ENCODE data around the gene SASH1.
A peak's percentile ranks its signal among the peaks of the same experiment; 100 is the strongest.

SASH1 gene

DNA sequence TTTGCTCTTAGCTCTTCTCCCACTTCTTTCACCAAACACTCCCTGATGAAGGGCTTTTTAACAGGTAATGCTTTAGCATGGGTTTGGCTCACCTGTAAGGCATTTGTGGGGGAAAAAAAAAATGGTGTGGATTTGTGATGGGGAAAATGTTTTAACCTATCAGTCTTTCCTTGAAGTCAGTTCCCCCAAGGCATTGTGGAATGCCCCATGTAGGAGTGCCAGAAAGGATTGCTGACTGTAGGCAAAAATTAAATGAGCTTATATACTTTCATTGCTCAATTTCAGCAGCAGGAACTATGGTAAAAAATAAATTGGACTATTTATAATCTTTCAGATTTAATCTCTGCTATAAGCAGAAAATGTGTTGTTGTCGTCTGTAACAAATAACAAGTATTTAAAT is 10.6 kb upstream of the SASH1 start:
- H3K36me3 ChIP-seq (ENCODE audit: insufficient read depth, low read length): no peaks in the 10 kb centered on the region
- H3K27ac ChIP-seq (ENCODE audit: low read depth, low read length): no peak overlapping the region
- no peaks in the 10 kb centered on the region for H3K27me3 ChIP-seq (ENCODE audit: control insufficient read depth in 1 of 2, insufficient read depth in 2 of 2, low read length in 2 of 2)
- peaks cover 15% of the 10 kb centered on the region for H3K4me1 ChIP-seq (ENCODE audit: insufficient read depth, low read length)
- no peak overlapping the region for H3K9ac ChIP-seq (ENCODE audit: low read length)
- H3K4me3 ChIP-seq (ENCODE audit: low read depth in 1 of 2, low read length in 2 of 2): no peak overlapping the region
- no peaks in the 10 kb centered on the region for H3K9me3 ChIP-seq (ENCODE audit: low read length)

DNA sequence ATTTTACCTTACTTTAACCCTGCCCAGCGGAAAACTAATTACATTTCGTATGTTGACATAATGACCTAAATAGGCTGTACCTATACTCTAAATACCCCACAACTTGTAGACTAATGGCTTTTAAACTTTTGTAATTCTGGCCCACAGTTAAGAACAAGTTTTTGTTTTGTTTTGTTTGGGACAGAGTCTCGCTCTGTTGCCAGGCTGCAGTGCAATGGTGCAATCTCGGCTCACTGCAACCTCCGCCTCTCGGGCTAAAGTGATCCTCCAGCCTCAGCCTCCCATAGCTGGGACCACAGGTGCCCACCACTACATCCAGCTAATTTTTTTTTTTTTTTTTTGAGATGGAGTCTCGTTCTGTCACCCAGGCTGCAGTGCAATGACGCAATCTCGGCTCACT is 5.7 kb upstream of the SASH1 start:
- Histone ChIP-seq H3K36me3 (ENCODE audit: insufficient read depth, low read length) (no peaks in the 10 kb centered on the region), H3K9me3 (ENCODE audit: low read length) (no peaks in the 10 kb centered on the region), H3K9ac (ENCODE audit: low read length) (no peak overlapping the region), H3K27me3 (ENCODE audit: control insufficient read depth in 1 of 2, insufficient read depth in 2 of 2, low read length in 2 of 2) (no peaks in the 10 kb centered on the region), H3K27ac (ENCODE audit: low read depth, low read length) (no peak overlapping the region), H3K4me1 (ENCODE audit: insufficient read depth, low read length) (no peaks in the 10 kb centered on the region), H3K4me3 (ENCODE audit: low read depth in 1 of 2, low read length in 2 of 2) (no peak overlapping the region)

DNA sequence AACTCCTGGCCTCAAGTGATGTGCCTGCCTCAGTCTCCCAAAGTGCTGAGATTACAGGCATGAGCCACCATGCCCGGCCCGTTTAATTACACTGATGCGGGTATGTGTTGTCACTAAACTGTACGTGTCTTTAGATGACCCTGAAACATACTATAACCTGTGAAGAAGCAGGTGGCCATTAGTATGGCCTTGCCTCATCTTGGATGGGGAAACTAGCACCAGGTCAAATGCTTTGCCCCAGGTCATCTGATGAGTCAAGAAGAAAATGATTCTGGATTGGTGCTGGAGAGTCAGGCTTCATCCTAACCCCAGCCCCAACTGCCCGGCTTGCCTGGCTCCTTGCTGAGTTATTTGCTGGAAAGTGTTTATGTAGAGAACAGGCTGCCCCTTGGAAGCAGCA is 2.9 kb upstream of the SASH1 start:
- Histone ChIP-seq H3K9me3 (ENCODE audit: low read length) (no peaks in the 10 kb centered on the region), H3K27me3 (ENCODE audit: control insufficient read depth in 1 of 2, insufficient read depth in 2 of 2, low read length in 2 of 2) (no peaks in the 10 kb centered on the region), H3K4me1 (ENCODE audit: insufficient read depth, low read length) (peaks cover 7% of the 10 kb centered on the region), H3K27ac (ENCODE audit: low read depth, low read length) (no peak overlapping the region), H3K9ac (ENCODE audit: low read length) (no peak overlapping the region), H3K4me3 (ENCODE audit: low read depth in 1 of 2, low read length in 2 of 2) (no peak overlapping the region), H3K36me3 (ENCODE audit: insufficient read depth, low read length) (no peaks in the 10 kb centered on the region)

DNA sequence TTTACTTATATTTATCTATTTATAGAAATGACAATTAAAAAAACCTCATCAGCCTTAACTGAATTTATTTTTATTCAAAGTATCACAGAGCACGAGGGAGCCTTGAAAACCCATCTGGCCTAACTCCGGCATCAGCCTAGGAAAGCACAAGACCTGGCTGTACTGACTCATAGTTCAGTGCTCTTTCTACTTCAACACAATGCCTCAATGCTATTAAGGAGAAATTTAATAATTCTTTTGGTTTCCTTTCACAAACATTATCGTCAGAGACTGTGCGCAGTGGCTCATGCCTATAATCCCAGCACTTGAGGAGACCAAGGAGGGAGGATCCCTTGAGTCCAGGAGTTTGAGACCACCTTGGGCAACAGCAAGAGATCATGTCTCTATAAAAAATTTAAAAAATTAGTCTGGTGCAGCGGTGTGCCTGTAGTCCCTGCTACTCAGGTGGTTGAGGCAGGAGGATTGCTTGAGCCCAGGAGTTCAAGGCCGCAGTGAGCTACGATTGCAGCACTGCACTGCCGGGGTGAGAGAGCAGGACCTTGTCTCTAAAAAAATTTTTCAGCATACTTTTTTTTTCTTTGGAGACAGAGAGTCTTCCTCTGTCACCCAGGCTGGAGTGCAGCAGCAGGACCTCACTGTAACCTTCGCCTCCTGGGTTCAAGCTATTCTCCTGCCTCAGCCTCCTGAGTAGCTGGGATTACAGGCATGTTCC is 1.9 kb upstream of the SASH1 start:
- Histone ChIP-seq H3K4me1 (ENCODE audit: insufficient read depth, low read length) (peaks cover 13% of the 10 kb centered on the region), H3K9me3 (ENCODE audit: low read length) (no peaks in the 10 kb centered on the region), H3K9ac (ENCODE audit: low read length) (no peak overlapping the region), H3K27me3 (ENCODE audit: control insufficient read depth in 1 of 2, insufficient read depth in 2 of 2, low read length in 2 of 2) (no peaks in the 10 kb centered on the region), H3K36me3 (ENCODE audit: insufficient read depth, low read length) (no peaks in the 10 kb centered on the region), H3K27ac (ENCODE audit: low read depth, low read length) (no peak overlapping the region), H3K4me3 (ENCODE audit: low read depth in 1 of 2, low read length in 2 of 2) (no peak overlapping the region)

DNA sequence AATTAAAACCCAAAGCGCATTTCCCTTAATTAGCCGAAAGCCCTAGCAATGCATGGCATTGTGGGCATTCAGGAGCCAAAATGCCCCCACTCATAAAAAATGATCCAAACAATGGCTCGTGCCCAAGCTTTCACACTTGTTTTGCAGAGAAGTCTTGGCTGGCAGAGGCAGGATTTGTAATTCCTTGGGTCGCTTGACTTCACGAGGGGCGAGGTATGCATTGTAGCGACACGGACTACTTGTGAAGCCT is 613 bp upstream of the SASH1 start:
- Histone ChIP-seq H3K9ac (ENCODE audit: low read length) (peak overlapping the region; percentile 18), H3K4me1 (ENCODE audit: insufficient read depth, low read length) (peaks cover 13% of the 10 kb centered on the region), H3K9me3 (ENCODE audit: low read length) (no peaks in the 10 kb centered on the region), H3K27ac (ENCODE audit: low read depth, low read length) (peak overlapping the region; percentile 54), H3K27me3 (ENCODE audit: control insufficient read depth in 1 of 2, insufficient read depth in 2 of 2, low read length in 2 of 2) (no peaks in the 10 kb centered on the region), H3K36me3 (ENCODE audit: insufficient read depth, low read length) (no peaks in the 10 kb centered on the region), H3K4me3 (ENCODE audit: low read depth in 1 of 2, low read length in 2 of 2) (peak overlapping the region; percentile 43 to 60)

DNA sequence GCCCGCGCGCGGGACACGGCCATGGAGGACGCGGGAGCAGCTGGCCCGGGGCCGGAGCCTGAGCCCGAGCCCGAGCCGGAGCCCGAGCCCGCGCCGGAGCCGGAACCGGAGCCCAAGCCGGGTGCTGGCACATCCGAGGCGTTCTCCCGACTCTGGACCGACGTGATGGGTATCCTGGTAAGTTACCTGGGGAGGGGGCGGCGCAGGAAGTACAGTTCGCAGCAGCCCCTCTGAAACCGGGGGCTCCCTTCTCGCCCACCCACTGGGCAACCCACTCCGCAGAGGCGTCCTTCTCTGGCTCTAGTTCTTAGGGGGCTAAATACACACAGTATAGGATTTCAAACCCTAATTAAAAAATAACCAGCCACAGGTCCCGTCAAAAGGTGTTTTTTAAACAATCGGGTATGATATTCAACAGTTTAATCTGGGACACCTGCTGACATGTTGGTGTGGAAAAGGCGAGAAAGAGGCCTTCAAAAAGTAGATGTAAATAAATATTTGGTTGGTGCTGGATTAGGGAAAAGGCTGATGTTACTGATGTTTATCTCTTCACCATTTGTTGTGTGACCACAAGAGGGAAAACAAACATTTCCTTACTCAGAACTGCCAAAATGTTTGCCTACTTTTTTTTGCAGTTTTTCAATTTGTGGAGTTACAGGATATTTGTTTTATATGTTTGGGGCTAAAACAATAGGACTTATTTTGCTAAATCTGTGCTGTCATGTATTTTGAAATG is 577 bp downstream of the SASH1 start:
- Histone ChIP-seq H3K4me1 (ENCODE audit: insufficient read depth, low read length) (peaks cover 13% of the 10 kb centered on the region), H3K27me3 (ENCODE audit: control insufficient read depth in 1 of 2, insufficient read depth in 2 of 2, low read length in 2 of 2) (no peaks in the 10 kb centered on the region), H3K9ac (ENCODE audit: low read length) (peak overlapping the region; percentile 68)

DNA sequence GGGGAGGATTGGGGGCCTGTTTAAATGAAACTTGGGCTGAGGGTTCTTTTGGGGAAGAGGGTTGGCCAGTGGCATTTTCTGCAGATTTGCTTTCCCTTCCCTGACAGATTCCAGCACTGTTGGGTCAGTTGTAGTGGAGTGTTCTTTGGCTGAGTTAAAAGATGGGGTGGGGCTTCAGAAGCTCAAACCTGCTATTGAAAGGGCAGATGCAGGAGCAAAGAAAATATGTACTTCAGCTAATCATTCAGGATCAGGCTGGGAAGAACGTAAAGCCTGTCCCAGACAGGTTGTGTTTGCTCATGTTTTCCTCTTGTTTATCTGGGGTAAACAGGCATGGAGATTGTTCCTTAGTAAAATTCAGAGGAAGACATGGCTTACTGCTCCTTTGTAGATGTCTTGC is 2.5 kb downstream of the SASH1 start:
- Histone ChIP-seq H3K9ac (ENCODE audit: low read length) (no peak overlapping the region), H3K9me3 (ENCODE audit: low read length) (no peaks in the 10 kb centered on the region), H3K4me3 (ENCODE audit: low read depth in 1 of 2, low read length in 2 of 2) (peak overlapping the region in 1 of 2 donors; percentile 28), H3K27me3 (ENCODE audit: control insufficient read depth in 1 of 2, insufficient read depth in 2 of 2, low read length in 2 of 2) (no peaks in the 10 kb centered on the region), H3K36me3 (ENCODE audit: insufficient read depth, low read length) (no peaks in the 10 kb centered on the region), H3K27ac (ENCODE audit: low read depth, low read length) (no peak overlapping the region), H3K4me1 (ENCODE audit: insufficient read depth, low read length) (peaks cover 13% of the 10 kb centered on the region)

More for the DNA sequence above, 577 bp downstream of the SASH1 start:
- H3K9me3 ChIP-seq (ENCODE audit: low read length): no peaks in the 10 kb centered on the region
- no peaks in the 10 kb centered on the region for H3K36me3 ChIP-seq (ENCODE audit: insufficient read depth, low read length)
- peak overlapping the region; percentile 70 to 72 for H3K4me3 ChIP-seq (ENCODE audit: low read depth in 1 of 2, low read length in 2 of 2)
- H3K27ac ChIP-seq (ENCODE audit: low read depth, low read length): peak overlapping the region; percentile 65

DNA sequence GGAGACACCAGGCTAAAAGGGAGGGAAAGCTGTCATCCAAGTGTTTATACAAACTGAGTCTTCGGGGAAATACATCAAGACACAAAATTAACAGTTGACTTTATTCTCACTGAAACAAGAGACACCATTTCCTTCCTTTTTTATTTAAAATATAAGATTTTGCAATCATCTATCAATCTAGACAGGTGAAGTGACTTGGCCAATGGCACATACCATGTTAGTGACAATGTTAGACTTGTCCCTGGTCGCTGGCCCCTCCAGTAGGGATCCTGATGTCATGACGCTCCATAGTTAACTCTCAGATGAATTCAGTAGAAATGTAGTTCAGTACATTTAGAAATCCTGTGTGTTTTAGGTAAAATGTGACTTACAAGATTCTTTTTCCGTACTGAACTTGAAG is 2.9 kb downstream of the SASH1 start:
- Histone ChIP-seq H3K27me3 (ENCODE audit: control insufficient read depth in 1 of 2, insufficient read depth in 2 of 2, low read length in 2 of 2) (no peaks in the 10 kb centered on the region), H3K4me3 (ENCODE audit: low read depth in 1 of 2, low read length in 2 of 2) (peak overlapping the region in 1 of 2 donors; percentile 28), H3K36me3 (ENCODE audit: insufficient read depth, low read length) (no peaks in the 10 kb centered on the region), H3K9ac (ENCODE audit: low read length) (no peak overlapping the region), H3K27ac (ENCODE audit: low read depth, low read length) (no peak overlapping the region), H3K4me1 (ENCODE audit: insufficient read depth, low read length) (peaks cover 13% of the 10 kb centered on the region), H3K9me3 (ENCODE audit: low read length) (no peaks in the 10 kb centered on the region)

DNA sequence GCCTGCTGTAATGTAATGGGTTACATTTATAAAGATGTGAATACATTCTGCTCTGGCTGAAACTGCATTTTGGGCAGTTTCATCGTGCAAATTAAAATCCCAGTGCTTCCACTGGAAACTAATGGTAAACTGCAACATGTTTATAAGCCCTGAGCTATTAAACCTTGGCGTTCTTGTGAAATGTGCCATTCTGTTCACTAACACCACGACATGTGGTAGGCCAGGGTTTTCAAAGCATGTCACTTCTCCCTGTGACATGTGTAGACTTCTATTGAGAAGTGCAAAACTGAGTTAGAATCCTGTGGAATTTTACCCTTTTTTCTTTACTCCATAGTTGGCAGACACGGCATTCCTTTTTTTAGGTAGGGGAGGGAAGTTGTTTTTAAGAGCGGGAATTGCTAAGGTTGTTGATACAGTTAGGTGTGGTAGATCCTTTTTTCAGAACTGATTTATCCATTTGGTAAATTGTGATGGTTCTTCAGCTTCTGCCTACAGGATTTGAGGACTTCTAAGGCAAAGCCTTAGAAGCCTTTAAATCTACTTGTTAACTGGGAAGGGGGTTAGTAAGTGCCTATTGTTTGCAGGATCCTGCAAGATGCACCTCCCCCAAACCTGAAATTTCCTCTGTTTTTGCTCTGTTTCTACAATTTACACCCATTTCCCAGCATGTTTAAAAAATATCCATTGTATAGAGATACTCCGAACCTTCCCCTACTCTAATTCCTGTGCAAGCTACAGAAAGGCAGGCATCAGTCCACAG is 4.2 kb downstream of the SASH1 start:
- Histone ChIP-seq H3K9me3 (ENCODE audit: low read length) (no peaks in the 10 kb centered on the region), H3K27me3 (ENCODE audit: control insufficient read depth in 1 of 2, insufficient read depth in 2 of 2, low read length in 2 of 2) (no peaks in the 10 kb centered on the region), H3K27ac (ENCODE audit: low read depth, low read length) (no peak overlapping the region), H3K9ac (ENCODE audit: low read length) (no peak overlapping the region), H3K36me3 (ENCODE audit: insufficient read depth, low read length) (no peaks in the 10 kb centered on the region), H3K4me3 (ENCODE audit: low read depth in 1 of 2, low read length in 2 of 2) (no peak overlapping the region), H3K4me1 (ENCODE audit: insufficient read depth, low read length) (peaks cover 13% of the 10 kb centered on the region)

DNA sequence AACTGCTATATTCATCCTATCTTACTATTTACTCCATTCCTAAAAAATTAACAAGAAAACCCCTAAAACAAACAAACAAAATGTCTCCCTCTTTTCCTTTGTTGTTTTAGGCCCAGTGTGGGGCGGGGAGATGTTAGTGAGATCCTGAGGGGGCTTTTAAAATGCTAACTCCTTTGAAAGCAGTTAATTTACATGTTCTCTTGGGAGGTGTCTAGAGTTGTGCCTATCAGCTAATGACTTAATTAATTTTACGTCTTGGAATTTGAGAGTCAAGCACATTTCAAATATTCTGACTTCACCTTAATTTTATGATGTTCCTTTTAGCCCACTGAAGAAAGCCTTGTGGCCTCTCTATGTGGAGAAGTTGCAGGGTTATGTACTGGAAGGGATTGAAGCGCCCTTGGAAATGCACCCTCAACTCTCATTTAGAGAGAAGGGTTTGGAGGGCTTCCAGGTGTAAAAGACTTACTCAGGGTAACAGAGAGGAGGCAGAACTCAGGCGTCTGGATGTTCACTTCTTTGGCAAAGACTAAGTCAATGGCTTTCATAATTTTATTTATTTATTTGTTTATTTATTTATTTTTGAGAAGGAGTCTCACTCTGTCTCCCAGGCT is 4.9 kb downstream of the SASH1 start:
- H3K27me3 ChIP-seq (ENCODE audit: control insufficient read depth in 1 of 2, insufficient read depth in 2 of 2, low read length in 2 of 2): no peaks in the 10 kb centered on the region
- no peak overlapping the region for H3K9ac ChIP-seq (ENCODE audit: low read length)
- H3K27ac ChIP-seq (ENCODE audit: low read depth, low read length): no peak overlapping the region
- no peak overlapping the region for H3K4me3 ChIP-seq (ENCODE audit: low read depth in 1 of 2, low read length in 2 of 2)
- no peaks in the 10 kb centered on the region for H3K9me3 ChIP-seq (ENCODE audit: low read length)
- peaks cover 13% of the 10 kb centered on the region for H3K4me1 ChIP-seq (ENCODE audit: insufficient read depth, low read length)
- H3K36me3 ChIP-seq (ENCODE audit: insufficient read depth, low read length): no peaks in the 10 kb centered on the region

DNA sequence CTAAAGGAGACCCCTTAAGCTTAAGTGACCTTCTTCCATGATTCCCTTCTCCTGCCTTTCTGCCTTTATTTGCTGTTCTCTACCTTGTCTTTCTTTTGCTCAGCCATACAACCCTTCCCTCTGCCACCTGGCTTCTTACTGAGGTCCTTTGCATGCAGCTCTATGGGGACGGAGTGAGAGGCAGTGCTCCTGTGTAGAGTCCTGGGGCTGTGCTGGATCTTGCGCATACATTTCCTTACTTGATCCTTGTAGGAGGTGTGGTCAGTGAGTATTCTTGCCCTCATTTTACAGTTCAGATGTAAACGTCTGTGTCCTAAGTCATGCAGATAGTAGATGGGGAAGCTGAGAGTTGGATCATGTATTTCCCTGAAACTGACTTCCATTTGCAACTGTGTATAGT is 5.7 kb downstream of the SASH1 start:
- Histone ChIP-seq H3K27me3 (ENCODE audit: control insufficient read depth in 1 of 2, insufficient read depth in 2 of 2, low read length in 2 of 2) (no peaks in the 10 kb centered on the region), H3K27ac (ENCODE audit: low read depth, low read length) (no peak overlapping the region), H3K4me3 (ENCODE audit: low read depth in 1 of 2, low read length in 2 of 2) (no peak overlapping the region), H3K9me3 (ENCODE audit: low read length) (no peaks in the 10 kb centered on the region), H3K9ac (ENCODE audit: low read length) (no peak overlapping the region), H3K36me3 (ENCODE audit: insufficient read depth, low read length) (no peaks in the 10 kb centered on the region), H3K4me1 (ENCODE audit: insufficient read depth, low read length) (peaks cover 13% of the 10 kb centered on the region)
